ENCODE data around the gene NUP210L. TPM values are rescaled to one million over a fixed set of nuclear protein-coding genes. Genes with fewer than 3 reads are reported as not detected.
A peak's percentile ranks its signal among the peaks of the same experiment; 100 is the strongest.
"Not testable (repeated sequence)": the region's sequence is repeated elsewhere in the genome, so short reads cannot be mapped to it uniquely, and the experiment has no call there.

NUP210L gene
- total RNA-seq, 1 donor from 2014 or later, result 0.43 TPM

DNA sequence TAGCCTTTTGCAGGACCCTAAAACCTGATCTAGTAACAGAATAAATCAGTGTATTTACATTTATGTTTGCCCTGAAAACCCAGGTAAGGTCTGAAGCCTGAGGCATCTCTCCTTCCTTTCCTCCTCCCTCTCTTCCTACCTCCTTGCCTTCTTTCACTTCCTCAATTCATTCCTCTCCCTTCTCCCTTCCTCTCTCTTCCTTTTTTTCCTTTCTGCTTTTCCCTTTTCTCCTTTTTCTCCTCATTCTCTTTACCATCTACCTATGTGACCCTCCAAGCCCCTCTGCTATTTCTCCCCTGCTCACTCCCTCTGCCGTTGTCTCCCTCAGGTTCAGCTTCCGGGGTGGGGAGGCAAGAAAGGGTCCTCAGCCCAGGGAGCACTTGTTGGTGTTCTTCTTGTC, 173.1 kb downstream of the NUP210L start:
- intact Hi-C loops (cut with DNase I), result loop anchor here (10.0 kb wide), 1 partner anchor 447 kb away; the partner anchor contains the start of gene S100A6

DNA sequence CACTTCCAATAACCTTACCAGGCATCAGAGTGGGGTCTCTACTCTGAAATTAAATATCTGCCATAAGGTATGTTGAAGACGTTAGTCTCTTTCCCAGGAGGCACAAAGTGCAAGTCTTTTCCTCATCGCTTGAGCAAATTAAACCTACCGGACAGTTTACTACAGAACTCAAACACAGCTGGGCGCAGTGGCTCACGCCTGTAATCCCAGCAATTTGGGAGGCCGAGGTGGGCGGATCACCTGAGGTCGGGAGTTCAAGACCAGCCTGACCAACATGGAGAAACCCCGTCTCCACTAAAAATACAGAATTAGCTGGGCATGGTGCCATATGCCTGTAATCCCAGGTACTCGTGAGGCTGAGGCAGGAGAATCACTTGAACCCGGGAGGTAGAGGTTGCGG, 175.8 kb downstream of the NUP210L start:
- ATAC-seq (ENCODE audit: poor library complexity); DNase-seq; intact Hi-C loops (cut with DNase I): not testable (repeated sequence)

More for the DNA sequence above, 173.1 kb downstream of the NUP210L start:
- not testable (repeated sequence) for DNase-seq; ATAC-seq (ENCODE audit: poor library complexity)

DNA sequence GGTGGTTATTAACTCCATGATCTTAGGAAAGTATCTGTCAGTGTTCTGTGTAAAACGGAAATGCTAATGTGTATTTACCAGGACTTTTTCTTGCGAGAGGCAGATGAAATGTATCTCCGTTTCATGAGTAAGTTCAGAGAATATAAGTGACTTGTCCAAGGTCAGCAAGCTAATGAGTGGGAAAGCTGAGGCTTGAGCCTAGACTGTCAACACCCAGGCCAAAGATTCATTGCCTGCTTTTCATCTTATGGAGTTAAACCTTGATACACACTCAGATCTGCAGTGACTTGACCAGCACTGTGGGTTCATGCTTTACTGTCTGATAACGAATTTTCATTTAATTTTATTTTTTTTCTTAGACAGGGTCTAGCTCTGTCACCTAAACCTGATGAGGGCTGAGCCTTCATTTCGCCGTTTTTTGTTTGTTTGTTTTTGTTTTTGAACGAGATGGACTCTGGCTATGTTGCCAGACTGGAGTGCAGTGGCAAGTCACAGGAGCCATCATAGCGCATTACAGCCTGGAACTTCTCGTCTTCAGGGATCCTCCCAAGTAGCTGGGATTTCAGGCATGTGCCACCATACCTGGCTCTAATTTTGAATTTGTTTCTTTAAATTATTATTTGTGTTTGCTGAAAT, 176.5 kb downstream of the NUP210L start:
- ATAC-seq (ENCODE audit: poor library complexity) (no peak), DNase-seq (no peak)
- intact Hi-C loops (cut with DNase I), result no loop called here

DNA sequence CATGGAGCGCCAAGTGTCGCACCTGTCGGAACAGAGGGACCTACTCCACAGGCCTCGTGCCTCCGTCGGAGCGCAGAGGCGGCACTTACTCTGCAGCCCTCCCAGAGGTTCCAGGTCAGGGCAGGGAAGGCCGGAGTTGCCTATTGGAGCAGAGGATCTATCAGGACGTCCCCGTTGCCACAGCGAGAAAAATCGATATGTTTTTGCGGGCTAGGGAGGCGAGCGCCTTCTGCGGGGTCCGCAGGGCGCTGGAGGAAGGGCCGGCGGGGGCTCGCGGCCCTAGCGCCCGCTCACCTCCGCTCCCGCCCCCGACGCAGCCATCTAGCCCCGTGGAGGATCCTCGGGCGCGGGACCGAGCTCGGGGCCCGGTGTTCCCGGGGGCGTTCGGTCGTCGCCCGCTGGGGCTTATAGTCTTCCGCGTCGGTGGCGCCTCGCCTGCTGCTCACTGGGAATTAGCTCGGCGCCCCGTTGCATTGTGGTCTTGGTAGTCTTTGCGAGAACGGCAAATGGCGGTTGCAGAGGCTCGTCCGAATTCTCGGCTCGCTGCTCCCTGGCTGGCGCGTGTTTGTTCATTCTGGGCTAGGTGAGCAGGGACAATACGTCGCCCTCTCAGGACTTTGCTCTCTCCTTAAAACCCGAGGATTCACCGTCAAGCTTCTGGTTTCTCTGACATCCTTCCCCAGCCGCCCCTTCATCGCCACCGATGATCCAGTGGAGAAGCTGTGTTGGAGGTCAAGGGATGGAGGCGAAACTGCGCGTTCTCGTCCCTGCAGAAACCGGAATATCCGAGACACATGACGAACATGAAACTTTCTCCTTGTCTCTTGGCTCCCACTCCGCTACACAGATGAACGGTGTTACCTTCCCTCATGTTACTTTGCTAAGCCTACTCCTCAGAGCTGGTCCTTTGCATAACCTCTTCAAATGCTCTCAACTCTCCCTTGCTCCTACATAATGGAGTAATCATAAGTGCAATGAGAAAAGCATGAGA, 177.3 kb downstream of the NUP210L start, which contains the start of gene JTB:
Gene JTB, minus strand, starts transcription at position 425 of the 991 bp plus-strand sequence. Its CDS starts 422 bp downstream, at position 3.
- intact Hi-C loops (cut with DNase I), result no loop called here
- DNase-seq (peak; percentile 95), ATAC-seq (ENCODE audit: poor library complexity) (peak; percentile 98)

DNA sequence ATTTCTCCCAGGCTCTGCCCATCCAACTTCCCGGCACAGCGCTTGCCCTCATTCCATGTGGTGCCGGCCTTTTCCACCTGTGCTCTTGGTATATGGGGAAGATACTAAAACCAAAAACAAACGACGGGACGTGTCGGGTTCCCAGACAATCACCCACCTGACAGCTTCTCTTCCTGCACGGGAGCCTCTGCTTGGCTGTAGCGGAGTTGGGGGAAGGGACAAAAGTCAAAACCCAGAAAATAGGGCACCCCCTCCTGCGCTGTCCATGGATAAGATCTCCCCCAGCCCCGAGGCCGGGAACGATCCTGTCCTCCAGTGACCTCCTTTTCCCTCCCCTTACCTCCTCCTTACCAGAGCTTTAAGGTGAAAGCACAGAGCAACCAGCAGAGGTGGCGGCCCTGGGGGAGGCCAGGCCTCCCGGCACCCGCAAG, 178.0 kb downstream of the NUP210L start:
- no peak for ATAC-seq (ENCODE audit: poor library complexity)
- no peak for DNase-seq
- intact Hi-C loops (cut with DNase I), result no loop called here

DNA sequence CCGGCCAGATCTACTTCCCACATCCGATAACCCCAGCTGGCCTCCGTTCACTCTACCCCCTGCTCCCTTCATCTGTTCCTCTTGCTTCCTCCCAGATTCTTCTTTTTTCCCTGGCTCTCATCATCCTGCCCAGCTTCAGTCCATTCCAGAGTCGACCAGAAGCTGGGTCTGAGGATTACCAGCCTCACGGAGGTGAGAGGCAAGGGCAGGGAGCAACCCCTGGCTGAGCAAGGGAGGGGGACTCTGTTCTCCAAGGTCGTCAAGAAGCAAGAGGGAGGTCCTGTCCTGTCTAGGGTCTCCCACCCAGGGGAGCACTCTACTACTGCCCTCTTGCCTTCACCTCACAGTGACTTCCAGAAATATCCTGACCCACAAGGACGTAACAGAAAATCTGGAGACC, 181.3 kb downstream of the NUP210L start:
- ATAC-seq (ENCODE audit: poor library complexity) (no peak), DNase-seq (no peak)
- intact Hi-C loops (cut with DNase I), result no loop called here

DNA sequence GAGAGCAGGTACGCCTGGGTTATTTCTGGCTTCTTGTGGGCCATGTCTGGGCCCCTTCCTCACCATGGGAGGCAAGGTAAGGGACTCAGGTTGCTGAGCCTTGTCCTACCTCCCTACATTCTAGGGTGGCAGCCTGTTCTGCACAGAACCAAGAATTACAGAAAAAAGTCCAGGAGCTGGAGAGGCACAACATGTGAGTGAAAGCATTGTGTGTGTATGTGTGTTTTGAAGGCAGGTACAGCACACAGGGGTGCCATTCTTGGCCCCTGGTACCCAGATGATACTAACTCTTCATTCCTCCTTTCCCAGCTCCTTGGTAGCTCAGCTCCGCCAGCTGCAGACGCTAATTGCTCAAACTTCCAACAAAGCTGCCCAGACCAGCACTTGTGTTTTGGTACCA, 181.8 kb downstream of the NUP210L start:
- DNase-seq (no peak), ATAC-seq (ENCODE audit: poor library complexity) (no peak)
- intact Hi-C loops (cut with DNase I), result no loop called here

DNA sequence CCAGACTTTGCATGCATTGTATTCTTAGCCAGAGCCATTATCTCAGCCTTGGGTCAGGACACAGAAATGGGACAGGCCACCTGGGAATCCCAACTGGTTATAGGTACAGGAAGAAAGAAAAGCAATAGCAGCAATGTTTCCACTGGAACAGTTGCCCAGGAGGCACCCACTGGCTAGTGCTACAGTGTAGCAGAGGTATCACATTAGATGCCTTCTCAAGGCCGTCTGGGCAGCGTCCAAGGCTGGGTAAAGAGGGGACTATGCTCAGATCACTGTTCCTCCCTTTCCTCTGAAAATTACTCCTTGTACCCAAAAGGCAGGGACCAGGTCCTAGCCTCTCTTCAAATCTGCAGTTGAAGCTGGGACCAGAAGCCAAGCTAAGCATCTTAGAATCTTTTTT, 184.5 kb downstream of the NUP210L start:
- ATAC-seq (ENCODE audit: poor library complexity), result no peak
- no peak for DNase-seq
- intact Hi-C loops (cut with DNase I), result no loop called here

DNA sequence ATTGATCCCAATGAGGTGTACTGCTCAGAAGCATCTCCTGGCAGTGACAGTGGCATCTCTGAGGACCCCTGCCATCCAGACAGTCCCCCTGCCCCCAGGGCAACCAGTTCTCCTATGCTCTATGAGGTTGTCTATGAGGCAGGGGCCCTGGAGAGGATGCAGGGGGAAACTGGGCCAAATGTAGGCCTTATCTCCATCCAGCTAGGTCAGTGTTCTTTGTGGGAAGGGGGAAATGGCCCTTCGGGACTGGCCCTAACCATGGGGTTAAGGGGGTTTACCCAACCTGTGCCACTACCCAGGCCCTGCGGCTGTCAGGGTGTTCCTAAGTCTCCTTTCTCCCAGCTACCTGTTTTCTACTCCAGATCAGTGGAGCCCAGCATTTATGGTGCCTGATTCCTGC, 185.9 kb downstream of the NUP210L start:
- DNase-seq, result no peak
- ATAC-seq (ENCODE audit: poor library complexity), result no peak
- intact Hi-C loops (cut with DNase I), result no loop called here

DNA sequence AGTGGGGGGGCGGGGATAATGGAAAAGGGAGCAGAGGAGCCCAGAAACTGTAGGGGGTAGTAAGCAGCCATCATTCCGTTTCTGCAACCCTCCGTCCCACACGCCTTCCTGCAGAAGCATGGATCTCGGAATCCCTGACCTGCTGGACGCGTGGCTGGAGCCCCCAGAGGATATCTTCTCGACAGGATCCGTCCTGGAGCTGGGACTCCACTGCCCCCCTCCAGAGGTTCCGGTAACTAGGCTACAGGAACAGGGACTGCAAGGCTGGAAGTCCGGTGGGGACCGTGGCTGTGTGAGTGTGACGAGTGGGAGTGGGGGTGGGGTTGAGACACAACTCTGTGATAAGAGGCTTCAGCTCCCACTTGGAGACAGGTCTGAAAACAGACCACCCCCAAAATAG, 186.5 kb downstream of the NUP210L start:
- no peak for ATAC-seq (ENCODE audit: poor library complexity)
- no peak for DNase-seq
- intact Hi-C loops (cut with DNase I), result no loop called here

DNA sequence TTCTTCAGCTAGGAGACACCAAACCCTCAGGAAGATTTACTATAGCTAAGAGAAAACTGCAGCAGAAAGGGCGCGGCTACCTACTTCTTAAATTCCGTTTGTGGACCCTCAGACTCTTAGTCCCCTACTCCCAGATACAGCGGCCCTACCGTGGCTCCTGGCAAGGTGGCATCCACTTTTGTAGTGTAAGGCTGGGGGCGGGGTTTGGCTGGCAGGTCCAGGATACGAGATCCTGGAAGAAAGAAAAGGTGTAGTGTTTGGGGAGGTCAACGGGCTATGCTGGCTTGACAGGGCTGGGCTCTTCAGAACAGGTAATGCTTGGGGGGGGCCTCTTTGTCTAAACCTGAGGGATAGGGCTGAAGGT, 186.9 kb downstream of the NUP210L start:
- DNase-seq (no peak), ATAC-seq (ENCODE audit: poor library complexity) (no peak)
- intact Hi-C loops (cut with DNase I), result no loop called here

DNA sequence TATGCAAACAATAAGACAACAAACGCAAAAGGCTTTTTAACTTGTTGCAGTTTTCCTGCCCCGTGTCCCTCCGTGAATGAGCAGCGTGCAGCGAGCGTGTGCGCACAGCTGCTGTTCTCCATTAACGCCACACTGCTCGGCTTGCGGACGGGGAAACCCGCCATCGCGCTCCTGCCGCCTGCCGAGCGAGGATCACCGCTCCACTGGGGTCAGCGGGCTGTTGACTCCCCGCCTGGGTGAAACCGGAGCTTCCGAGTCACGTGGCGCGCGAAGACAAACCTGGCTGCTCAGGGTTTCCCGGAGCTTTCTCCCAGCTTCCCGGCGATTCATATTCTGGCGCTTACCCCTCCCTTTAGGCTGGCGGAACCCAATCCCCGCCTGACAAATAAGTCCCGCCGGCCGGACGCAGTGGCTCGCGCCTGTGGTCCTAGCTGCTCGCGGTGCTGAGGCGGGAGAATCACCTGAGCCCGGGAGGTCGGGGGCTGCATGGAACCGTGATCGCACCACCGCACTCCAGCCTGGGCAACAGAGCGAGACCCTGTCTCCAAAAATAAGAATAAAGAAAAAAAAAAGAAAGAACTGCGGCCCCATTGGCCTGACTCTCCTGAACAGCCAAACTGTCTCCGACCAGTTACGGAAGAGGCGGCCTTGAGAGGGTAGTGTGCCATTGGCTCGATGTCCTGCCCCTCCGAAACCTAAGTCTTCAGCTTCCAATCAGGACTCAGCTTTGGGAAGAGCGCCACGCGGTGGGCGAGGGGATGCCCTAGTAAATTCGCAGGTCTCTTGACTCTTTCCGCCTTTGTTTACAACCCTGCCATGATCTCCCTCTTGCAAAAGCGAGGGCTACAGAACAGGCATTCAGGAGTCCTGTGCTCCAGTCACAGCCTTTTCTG, 187.5 kb downstream of the NUP210L start, which contains the start of gene CREB3L4:
Gene CREB3L4, plus strand, starts transcription at position 796 of the 893 bp plus-strand sequence. CDS start 624 bp downstream, outside the sequence.
- intact Hi-C loops (cut with DNase I), result no loop called here
- ATAC-seq (ENCODE audit: poor library complexity), result peak; percentile 87
- DNase-seq, result peak; percentile 94

DNA sequence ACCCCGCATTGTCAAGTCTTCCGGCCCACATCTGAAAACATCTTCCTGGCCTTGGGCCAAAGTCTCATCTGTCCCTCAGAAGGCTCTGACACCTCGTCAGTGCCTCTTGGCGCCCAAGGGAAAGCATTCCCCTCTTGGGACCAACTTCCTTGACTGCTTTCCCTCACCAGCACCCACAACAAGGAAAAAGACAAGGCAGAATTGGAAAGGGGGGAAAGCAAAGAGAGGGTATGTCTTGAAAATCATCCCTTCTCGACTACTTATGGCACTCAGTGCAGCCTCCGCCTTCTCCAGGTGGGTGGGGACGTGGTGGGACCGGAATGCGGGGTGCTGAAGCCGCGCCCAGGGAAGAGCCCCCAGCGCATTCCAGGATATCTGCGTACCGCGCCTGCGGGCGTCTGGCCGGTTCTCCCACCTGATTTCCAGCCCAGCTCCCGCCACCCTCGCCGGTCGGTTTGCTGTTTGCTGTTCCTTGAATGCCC, 191.0 kb downstream of the NUP210L start:
- intact Hi-C loops (cut with DNase I), result no loop called here
- peak; percentile 60 for DNase-seq
- ATAC-seq (ENCODE audit: poor library complexity), result no peak

DNA sequence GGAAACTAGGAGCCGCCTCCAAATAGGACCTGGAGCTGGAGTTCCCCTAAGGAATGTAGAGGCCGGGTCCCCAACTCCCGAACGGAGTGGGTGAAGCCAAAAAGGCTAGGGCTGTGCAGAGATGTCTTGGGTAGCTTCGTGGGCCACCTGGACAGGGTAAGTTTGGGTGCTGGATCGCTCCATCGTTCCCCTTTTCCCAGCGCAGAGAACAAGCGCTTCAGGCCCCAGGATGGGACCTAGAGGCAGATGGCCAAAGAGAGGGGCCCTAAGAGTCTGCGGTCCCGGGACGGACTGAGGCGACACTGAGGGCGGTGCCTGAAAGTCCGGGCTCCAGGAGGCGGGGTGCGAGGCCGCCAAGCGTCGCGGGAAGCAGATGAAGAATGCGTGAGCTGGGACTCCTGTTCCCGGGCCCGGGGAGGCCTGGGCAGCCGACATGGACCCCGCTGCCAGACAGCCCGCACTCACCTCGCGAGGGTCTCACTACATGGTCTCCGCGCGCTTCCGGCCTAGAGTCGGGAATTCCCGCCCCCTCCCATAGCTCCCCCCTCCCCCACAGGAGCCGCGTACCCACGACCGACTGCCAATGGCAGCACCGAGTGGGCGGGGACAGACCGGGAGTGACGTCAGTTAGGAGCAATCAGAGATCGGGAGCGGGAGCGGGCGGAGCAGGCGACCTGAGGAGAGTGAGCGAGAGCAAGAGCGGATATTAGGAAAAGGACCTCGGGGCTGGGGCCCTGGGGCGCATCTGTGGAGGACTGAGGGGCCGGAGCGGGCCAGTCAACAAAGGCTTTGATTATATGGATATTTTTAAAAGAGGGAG, 191.6 kb downstream of the NUP210L start, which contains the start of gene SLC39A1:
Gene SLC39A1, minus strand, starts transcription at position 508 of the 820 bp plus-strand sequence. CDS start 822 bp downstream, outside the sequence.
- peak; percentile 84 for ATAC-seq (ENCODE audit: poor library complexity)
- peak; percentile 99 for DNase-seq
- intact Hi-C loops (cut with DNase I), result no loop called here

DNA sequence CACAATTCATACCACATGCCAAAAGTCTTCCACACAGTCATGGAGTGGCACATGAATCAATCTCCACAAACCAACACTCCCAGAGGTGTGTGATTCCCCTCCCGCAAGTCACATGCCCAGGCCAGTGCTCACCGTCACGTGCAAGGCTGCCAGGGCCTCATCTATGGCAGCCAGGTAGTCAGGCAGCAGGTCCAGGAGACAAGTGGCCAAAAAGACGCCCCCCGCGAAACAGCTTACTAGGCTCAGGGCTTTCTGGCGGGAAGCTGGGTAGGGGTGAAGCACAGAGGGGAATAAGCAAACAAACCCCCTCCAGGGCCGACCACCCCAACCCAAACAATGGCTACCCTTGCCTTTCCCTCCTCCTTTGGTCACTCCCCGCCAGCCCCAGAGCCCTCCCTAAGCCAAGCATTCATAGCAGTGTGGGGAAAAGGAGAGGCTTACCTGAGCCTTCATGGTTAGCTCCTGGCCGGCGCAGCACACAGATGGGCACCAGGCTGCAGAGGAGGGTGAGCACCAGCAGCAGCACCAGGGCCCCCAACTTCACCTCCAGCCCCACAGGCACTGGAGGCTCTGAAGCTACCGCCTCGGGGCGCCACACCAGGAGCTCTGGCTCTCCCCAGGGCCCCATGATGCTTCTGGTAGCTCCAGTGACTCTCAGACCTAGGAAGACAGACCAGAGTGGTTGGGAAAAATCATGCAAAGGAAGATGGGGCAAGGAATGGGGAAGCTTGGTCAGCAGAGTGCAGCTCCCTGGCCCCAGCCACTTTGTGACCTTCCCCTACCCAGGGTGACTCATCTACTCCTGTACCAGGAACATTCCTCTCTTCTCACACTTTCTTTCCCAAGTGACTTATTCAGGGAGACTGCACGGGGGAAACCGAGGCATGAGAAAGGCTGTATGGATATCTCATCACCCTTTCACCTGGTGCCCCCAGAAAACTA, 192.5 kb downstream of the NUP210L start:
- intact Hi-C loops (cut with DNase I), result no loop called here
- DNase-seq, result no peak
- no peak for ATAC-seq (ENCODE audit: poor library complexity)

DNA sequence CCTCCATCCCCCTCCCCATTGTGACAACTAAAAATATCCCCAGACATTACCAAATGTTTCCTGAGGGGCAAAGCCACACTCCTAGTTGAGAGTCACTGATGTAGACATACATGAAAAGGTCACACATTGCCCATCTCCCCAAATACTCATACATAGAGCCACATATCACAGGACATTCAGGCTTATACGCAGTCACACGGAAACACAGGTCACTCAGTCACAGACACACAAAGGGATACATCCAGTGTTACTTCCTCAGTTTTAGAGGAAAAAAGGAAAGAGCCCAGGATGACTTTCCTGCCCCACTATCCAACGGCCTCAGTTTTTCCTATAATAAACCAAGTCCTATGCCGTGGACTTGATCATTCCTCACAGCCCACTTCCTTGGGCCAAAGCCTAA, 193.5 kb downstream of the NUP210L start:
- DNase-seq (no peak), ATAC-seq (ENCODE audit: poor library complexity) (no peak)
- intact Hi-C loops (cut with DNase I), result no loop called here

All from Right ventricle myocardium superior (tissue), 1 donor.